ENCODE data around the gene GNA14. TPM values are rescaled to one million over a fixed set of nuclear protein-coding genes. Genes with fewer than 3 reads are reported as not detected.
"Not testable (repeated sequence)": the region's sequence is repeated elsewhere in the genome, so short reads cannot be mapped to it uniquely, and the experiment has no call there.

Gene GNA14
- total and polyA plus RNA-seq, 2 experiments from 2014 or later, result 0.21 to 0.36 TPM

- TF ChIP-seq CTCF (IDR thresholded peaks at IDR 0.05; ENCODE audit: low read depth, low read length), result no peak
- no peak for DNase-seq (ENCODE audit: low read depth in 1 of 2, low spot score in 1 of 2)
- no peaks in the 10 kb centered on the region for H3K4me1 ChIP-seq (ENCODE audit: low read depth)
- no peaks in the 10 kb centered on the region for H3K36me3 ChIP-seq
- H3K27me3 ChIP-seq, result no peaks in the 10 kb centered on the region
- no peaks in the 10 kb centered on the region for H3K9me3 ChIP-seq (ENCODE audit: low read depth)
- no peak overlapping the region for H3K4me3 ChIP-seq
- H3K27ac ChIP-seq, result no peak overlapping the region
Measured at GRCh38 chr9:77497322-77498198, 150.6 kb downstream of the GNA14 start.

DNA sequence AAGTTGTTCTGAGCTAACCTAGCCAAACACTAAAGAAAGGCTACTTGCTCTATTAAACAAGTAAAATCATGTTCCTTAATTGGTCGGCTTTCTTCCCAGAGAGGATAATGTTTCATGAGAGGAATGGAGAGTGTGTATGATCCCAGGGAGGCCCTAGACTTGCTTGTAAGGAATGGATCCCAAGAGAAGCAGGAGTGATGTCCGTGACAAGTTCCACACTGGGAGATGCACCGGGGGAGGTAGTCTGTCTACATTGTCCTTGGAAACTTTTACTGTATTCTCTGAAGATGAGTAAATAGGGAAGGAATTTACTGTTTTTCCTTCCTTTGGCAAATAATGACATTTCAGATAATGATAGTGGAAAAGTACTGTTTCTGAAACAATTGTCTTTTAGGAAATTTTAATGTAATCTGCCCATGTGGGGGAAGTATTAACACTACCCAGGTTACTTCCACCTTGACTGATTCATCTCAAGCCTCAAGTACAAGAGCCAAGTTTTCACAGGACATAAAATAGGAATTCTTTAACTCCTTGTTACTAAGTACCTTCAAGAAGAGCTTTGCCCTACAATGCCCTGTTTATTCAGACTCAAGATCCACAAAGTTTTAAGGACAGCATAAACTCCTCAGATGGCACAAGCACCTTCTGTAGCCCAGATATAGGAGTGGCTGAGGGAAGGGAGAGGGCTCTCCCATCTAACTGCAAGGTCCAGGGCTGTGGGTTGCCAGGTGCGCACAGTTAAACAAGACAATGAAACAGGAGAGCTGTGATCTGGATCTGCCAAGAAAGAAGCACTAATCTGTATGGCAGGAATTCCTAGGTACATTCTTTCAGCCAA lies 152.1 kb downstream of the GNA14 start:
- H3K9me3 ChIP-seq (ENCODE audit: low read depth), result no peaks in the 10 kb centered on the region
- no peaks in the 10 kb centered on the region for H3K36me3 ChIP-seq
- no peaks in the 10 kb centered on the region for H3K27me3 ChIP-seq
- H3K27ac ChIP-seq, result no peak overlapping the region
- no peaks in the 10 kb centered on the region for H3K4me1 ChIP-seq (ENCODE audit: low read depth)
- H3K4me3 ChIP-seq, result no peak overlapping the region
- peak in 1 of 2 donors; percentile 74 for DNase-seq (ENCODE audit: low read depth in 1 of 2, low spot score in 1 of 2)
- no peak for TF ChIP-seq CTCF (IDR thresholded peaks at IDR 0.05; ENCODE audit: low read depth, low read length)

GRCh38 chr9:77490279-77490678 lies 157.8 kb downstream of the GNA14 start:
- not testable (repeated sequence) for H3K27me3 ChIP-seq; H3K9me3 ChIP-seq (ENCODE audit: low read depth); H3K36me3 ChIP-seq; DNase-seq (ENCODE audit: low read depth in 1 of 2, low spot score in 1 of 2); H3K27ac ChIP-seq; H3K4me1 ChIP-seq (ENCODE audit: low read depth); H3K4me3 ChIP-seq

DNA sequence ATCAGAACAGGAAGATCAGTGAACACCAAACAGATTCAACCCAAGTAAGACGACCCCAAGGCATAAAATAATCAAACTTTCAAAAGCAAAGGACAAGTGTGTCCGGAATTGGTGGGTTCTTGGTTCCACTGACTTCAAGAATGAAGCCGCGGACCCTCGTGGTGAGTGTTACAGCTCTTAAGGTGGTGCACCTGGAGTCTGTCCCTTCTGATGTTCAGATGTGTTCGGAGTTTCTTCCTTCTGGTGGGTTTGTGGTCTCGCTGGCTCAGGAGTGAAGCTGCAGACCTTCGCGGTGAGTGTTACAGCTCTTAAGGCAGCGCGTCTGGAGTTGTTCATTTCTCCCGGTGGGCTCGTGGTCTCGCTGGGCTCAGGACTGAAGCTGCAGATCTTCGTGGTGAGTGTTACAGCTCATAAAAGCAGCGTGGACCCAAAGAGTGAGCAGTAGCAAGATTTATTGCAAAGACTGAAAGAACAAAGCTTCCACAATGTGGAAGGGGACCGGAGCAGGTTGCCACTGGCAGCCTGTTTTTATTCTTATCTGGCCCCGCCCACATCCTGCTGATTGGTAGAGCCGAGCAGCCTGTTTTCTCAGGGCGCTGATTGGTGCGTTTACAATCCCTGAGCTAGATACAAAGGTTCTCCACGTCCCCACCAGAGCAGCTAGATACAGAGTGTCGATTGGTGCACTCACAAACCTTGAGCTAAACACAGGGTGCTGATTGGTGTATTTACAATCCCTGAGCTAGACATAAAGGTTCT lies 158.5 kb downstream of the GNA14 start:
- DNase-seq (ENCODE audit: low read depth in 1 of 2, low spot score in 1 of 2); H3K4me3 ChIP-seq: not testable (repeated sequence)

DNA sequence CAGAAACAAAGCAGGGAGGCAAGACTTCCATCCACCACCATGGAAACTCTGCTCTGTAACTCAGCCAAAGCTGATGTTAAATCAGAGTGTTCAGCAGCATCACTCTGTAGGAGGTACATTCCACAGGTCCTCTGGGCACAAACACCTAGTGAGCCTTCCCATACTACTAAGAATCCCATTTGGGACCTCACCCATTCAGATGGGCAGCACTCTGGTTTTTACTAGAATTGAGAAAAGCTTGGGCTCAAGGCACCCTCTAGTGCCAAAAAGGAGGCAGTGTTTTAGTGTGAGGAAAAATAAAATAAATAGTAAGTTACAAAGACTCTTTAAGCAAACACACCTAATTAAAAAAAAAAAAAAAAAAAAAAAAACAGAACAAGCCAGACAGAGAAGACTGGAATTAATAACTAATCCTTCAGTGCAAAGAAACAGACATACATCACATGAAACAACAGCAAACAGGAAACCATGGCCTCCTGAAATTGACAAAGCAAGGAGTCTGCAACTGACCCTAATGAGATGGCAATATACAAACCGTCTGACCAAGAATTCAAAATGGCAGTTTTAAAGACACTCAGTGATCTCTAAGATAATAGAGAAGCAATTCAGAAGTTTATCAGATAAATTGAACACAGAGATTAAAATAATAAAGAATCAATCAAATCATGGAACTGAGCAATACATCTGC lies 159.5 kb downstream of the GNA14 start:
- Histone ChIP-seq H3K27ac (no peak overlapping the region), H3K4me1 (ENCODE audit: low read depth) (no peaks in the 10 kb centered on the region), H3K9me3 (ENCODE audit: low read depth) (no peaks in the 10 kb centered on the region), H3K36me3 (no peaks in the 10 kb centered on the region), H3K4me3 (no peak overlapping the region), H3K27me3 (no peaks in the 10 kb centered on the region)
- DNase-seq (ENCODE audit: low read depth in 1 of 2, low spot score in 1 of 2), result peak; percentile 18 to 50
- TF ChIP-seq CTCF (IDR thresholded peaks at IDR 0.05; ENCODE audit: low read depth, low read length), result peak; percentile 66

More for the DNA sequence above, 158.5 kb downstream of the GNA14 start:
- H3K27ac ChIP-seq; H3K27me3 ChIP-seq; H3K9me3 ChIP-seq (ENCODE audit: low read depth); H3K4me1 ChIP-seq (ENCODE audit: low read depth); H3K36me3 ChIP-seq: not testable (repeated sequence)

DNA sequence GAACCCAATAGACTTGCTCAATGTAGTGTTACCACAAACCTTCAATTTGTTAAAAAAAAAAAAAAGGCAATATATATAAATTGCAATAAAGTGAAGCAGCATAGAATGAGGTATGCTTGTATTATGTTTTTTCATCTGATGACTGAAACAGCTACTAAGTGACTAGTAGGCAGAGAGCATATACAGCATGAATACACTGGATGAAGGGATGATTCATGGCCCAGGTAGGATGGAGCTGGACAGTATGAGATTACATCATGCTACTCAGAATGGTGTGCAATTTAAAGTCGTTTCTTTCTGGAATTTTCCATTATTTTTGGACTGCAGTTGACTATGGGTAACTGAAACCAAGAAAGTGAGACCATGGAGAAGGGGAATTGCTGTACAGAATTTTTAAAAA lies 161.2 kb downstream of the GNA14 start:
- DNase-seq (ENCODE audit: low read depth in 1 of 2, low spot score in 1 of 2), result no peak
- no peak overlapping the region for H3K4me3 ChIP-seq

More for the DNA sequence above, 161.2 kb downstream of the GNA14 start:
- H3K36me3 ChIP-seq, result no peaks in the 10 kb centered on the region
- no peak for TF ChIP-seq CTCF (IDR thresholded peaks at IDR 0.05; ENCODE audit: low read depth, low read length)
- H3K27ac ChIP-seq, result no peak overlapping the region
- no peaks in the 10 kb centered on the region for H3K27me3 ChIP-seq
- no peaks in the 10 kb centered on the region for H3K4me1 ChIP-seq (ENCODE audit: low read depth)
- no peaks in the 10 kb centered on the region for H3K9me3 ChIP-seq (ENCODE audit: low read depth)
